WTC11 (cell line): ENCODE data around the gene ZC3H8. TPM values are rescaled to one million over a fixed set of nuclear protein-coding genes. Genes with fewer than 3 reads are reported as not detected.
A peak's percentile ranks its signal among the peaks of the same experiment; 100 is the strongest.

Experiments used
- ATAC-seq: fragments of 200-7000 bp; cut with Tn5 transposase; 2 replicates; pipeline ENCODE4 v1.10.0; 2021; ENCODE audit warnings: mild to moderate bottlenecking, moderate library complexity
- CTCF ChIA-PET: fragments of 300-600 bp; sonication (Branson Sonifier 250); formaldehyde crosslinking; loops from one replicate; lab custom pipeline; 2021; ENCODE audit warnings: antibody characterized with exemption; lab: Charles Lee
- POLR2A ChIA-PET: fragments of 350-600 bp; sonication (Branson Sonifier 250); formaldehyde crosslinking; loops from one replicate; lab custom pipeline; 2021; ENCODE audit warnings: antibody characterized with exemption; lab: Charles Lee
- DNase-seq: peaks from one replicate; pipeline ENCODE4 v3.0.0; 2021; ENCODE audit warnings: low spot score
- H3K27ac Mint-ChIP-seq: 2 replicates; pipeline ENCODE4 v1.8.0; 2021; ENCODE audit warnings: mixed read lengths
- H3K27me3 Mint-ChIP-seq: 2 replicates; pipeline ENCODE4 v1.8.0; 2021; ENCODE audit warnings: low read depth, mild to moderate bottlenecking, moderate library complexity, mixed read lengths
- H3K36me3 Mint-ChIP-seq: 2 replicates; pipeline ENCODE4 v1.8.0; 2021; ENCODE audit warnings: mixed read lengths
- H3K4me1 Mint-ChIP-seq: 2 replicates; pipeline ENCODE4 v1.8.0; 2022; ENCODE audit warnings: mixed read lengths
- H3K4me3 Mint-ChIP-seq: 2 replicates; pipeline ENCODE4 v1.8.0; 2021; ENCODE audit warnings: mild to moderate bottlenecking, moderate library complexity, mixed read lengths
- H3K9me3 Mint-ChIP-seq: 2 replicates; pipeline ENCODE4 v1.8.0; 2021; ENCODE audit warnings: mixed read lengths
- EMX1 ChIP-seq: fragments of 250-450 bp; sonication (Bioruptor Pico); IDR thresholded peaks from 2 replicates; pipeline ENCODE4 v1.8.0; 2021; ENCODE audit warnings: mild to moderate bottlenecking
- FOXP1 ChIP-seq: sonication (generic); formaldehyde crosslinking; IDR thresholded peaks from 2 replicates; pipeline ENCODE4 v1.8.0; 2022; ENCODE audit warnings: missing genetic modification reagents, mild to moderate bottlenecking, moderate library complexity, borderline replicate concordance
- GABPB1 ChIP-seq: sonication (generic); formaldehyde crosslinking; IDR thresholded peaks from 2 replicates; pipeline ENCODE4 v1.8.1; 2023; ENCODE audit warnings: mild to moderate bottlenecking, missing genetic modification reagents
- NFATC4 ChIP-seq: fragments of 250-450 bp; sonication (Bioruptor Pico); IDR thresholded peaks from 2 replicates; pipeline ENCODE4 v1.9.0; 2021; ENCODE audit warnings: mild to moderate bottlenecking
- NFE2L1 ChIP-seq: sonication (generic); formaldehyde crosslinking; IDR thresholded peaks from 2 replicates; pipeline ENCODE4 v1.8.1; 2023; ENCODE audit warnings: missing genetic modification reagents
- NFYB ChIP-seq: sonication (generic); formaldehyde crosslinking; conservative IDR thresholded peaks from 2 replicates; pipeline ENCODE4 v1.8.0; 2022; ENCODE audit warnings: low read depth, missing genetic modification reagents
- NR1H2 ChIP-seq: sonication (generic); formaldehyde crosslinking; IDR thresholded peaks from 2 replicates; pipeline ENCODE4 v1.9.0; 2021; ENCODE audit warnings: mild to moderate bottlenecking, moderate library complexity, missing genetic modification reagents
- RELA ChIP-seq: sonication (generic); formaldehyde crosslinking; IDR thresholded peaks from 2 replicates; pipeline ENCODE4 v1.8.1; 2022; ENCODE audit warnings: missing genetic modification reagents, mild to moderate bottlenecking, borderline replicate concordance
- RORB ChIP-seq: fragments of 250-450 bp; sonication (Bioruptor Pico); IDR thresholded peaks from 2 replicates; pipeline ENCODE4 v1.9.0; 2021; ENCODE audit warnings: mild to moderate bottlenecking
- ZNF219 ChIP-seq: sonication (generic); formaldehyde crosslinking; IDR thresholded peaks from 2 replicates; pipeline ENCODE4 v1.8.0; 2023; ENCODE audit warnings: missing genetic modification reagents, mild to moderate bottlenecking, borderline replicate concordance
- ZNF317 ChIP-seq: sonication (generic); formaldehyde crosslinking; IDR thresholded peaks from 2 replicates; pipeline ENCODE4 v1.8.1; 2023; ENCODE audit warnings: low read depth, mild to moderate bottlenecking, moderate library complexity, missing genetic modification reagents, borderline replicate concordance
- total RNA-seq: library from RNA; stranded (reverse); gene quantifications from 3 replicates; pipeline ENCODE4 v1.2.3, GENCODE V29; 2021
- TF ChIP-seq, protein P1 (sequence below): sonication (generic); formaldehyde crosslinking; IDR thresholded peaks from 2 replicates; pipeline ENCODE4 v1.8.1; 2022; ENCODE audit warnings: mild to moderate bottlenecking, moderate library complexity, missing genetic modification reagents
- TF ChIP-seq, protein P2 (sequence below): sonication (generic); formaldehyde crosslinking; IDR thresholded peaks from 2 replicates; pipeline ENCODE4 v1.8.0; 2023; ENCODE audit warnings: mild to moderate bottlenecking, missing genetic modification reagents
- TF ChIP-seq, protein P3 (sequence below): sonication (generic); formaldehyde crosslinking; IDR thresholded peaks from 2 replicates; pipeline ENCODE4 v1.8.1; 2023; ENCODE audit warnings: mild to moderate bottlenecking, moderate library complexity, missing genetic modification reagents
- TF ChIP-seq, protein P4 (sequence below): sonication (generic); formaldehyde crosslinking; IDR thresholded peaks from 2 replicates; pipeline ENCODE4 v1.8.1; 2023; ENCODE audit warnings: mild to moderate bottlenecking, missing genetic modification reagents
- TF ChIP-seq, protein P5 (sequence below): fragments of 200-600 bp; IDR thresholded peaks from 2 replicates; pipeline ENCODE4 v1.8.0; 2022; ENCODE audit warnings: antibody characterized with exemption
- TF ChIP-seq, protein P6 (sequence below): sonication (generic); formaldehyde crosslinking; IDR thresholded peaks from 2 replicates; pipeline ENCODE4 v1.8.0; 2022; ENCODE audit warnings: mild to moderate bottlenecking, missing genetic modification reagents
- TF ChIP-seq, protein P7 (sequence below): fragments of 250-450 bp; sonication (Bioruptor Pico); IDR thresholded peaks from 2 replicates; pipeline ENCODE4 v1.9.0; 2021; ENCODE audit warnings: mild to moderate bottlenecking

Gene ZC3H8
- total RNA-seq, 1 experiment from 2014 or later: 5.7 TPM

DNA sequence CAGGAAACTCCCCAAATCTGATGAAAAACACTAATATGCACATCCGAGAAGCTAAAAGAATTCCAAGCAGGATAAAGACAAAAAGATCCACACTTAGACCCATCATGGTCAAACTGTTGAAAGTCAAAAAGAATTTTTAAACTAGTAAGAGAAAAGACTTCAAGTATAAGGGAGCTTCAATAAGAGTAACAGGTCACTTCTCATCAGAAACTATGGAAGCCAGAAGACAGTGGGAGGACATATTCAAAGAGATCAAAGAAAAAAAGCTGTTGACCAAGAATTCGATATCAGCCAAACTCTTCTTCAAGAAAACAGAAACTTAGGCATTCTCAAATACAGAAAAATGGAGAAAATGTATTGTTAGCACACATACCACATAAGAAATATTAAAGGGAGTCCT is 50.4 kb downstream of the ZC3H8 start:
- H3K4me1 Mint-ChIP-seq: no peaks in the 10 kb centered on the region
- ATAC-seq: no peak
- TF ChIP-seq EMX1 (no peak), ZNF317 (CRISPR knock-in tag) (peak; percentile 98)
- CTCF ChIA-PET: no interaction called here
- POLR2A ChIA-PET: interaction anchor here (0.6 kb wide), 1 partner anchor 84 kb away, joined by 3 read pairs; no protein-coding TSS in a partner anchor
- peaks cover 18% of the 10 kb centered on the region for H3K36me3 Mint-ChIP-seq
- H3K9me3 Mint-ChIP-seq: peaks cover 58% of the 10 kb centered on the region
- DNase-seq: no peak
- H3K27me3 Mint-ChIP-seq: no peaks in the 10 kb centered on the region
- H3K4me3 Mint-ChIP-seq: no peak overlapping the region
- no peak overlapping the region for H3K27ac Mint-ChIP-seq

DNA sequence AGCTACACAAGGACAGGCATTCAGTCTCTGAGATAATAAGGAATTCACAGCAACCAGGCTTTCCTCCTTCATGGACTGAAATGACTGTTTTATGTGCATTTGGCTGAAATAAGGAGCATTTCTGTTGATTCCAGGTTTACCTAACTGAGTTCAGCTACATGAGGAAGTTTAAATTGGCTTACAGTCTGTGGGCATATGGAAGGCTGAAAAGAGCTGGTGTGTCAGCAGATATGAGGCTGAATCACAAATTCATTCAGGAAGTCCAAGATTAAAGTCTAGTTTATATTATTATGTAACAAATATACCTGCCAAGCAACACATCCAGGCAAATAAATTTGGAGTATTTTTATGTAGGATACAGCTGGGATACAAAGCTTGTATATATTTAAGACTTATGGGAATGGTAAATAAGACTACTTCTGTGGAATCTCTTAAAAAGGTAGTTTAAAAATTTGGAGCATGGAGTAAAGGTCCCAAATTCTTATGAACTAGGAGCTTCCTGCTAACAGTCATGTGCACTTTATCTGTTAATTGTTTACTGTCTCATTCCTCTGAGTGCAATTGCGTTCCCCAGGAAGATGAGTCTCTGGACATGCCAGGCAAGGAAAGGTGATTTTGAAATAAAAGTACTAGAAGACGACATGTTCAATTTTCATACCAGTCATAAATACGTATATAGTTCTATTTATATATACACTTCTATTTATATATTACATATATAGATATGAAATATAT is 53.0 kb downstream of the ZC3H8 start:
- no peak overlapping the region for H3K4me3 Mint-ChIP-seq
- peaks cover 18% of the 10 kb centered on the region for H3K36me3 Mint-ChIP-seq
- H3K27me3 Mint-ChIP-seq: no peaks in the 10 kb centered on the region
- CTCF ChIA-PET: no interaction called here
- H3K4me1 Mint-ChIP-seq: no peaks in the 10 kb centered on the region
- peaks cover 46% of the 10 kb centered on the region for H3K9me3 Mint-ChIP-seq
- DNase-seq (no peak), ATAC-seq (no peak)
- POLR2A ChIA-PET: no interaction called here
- no peak overlapping the region for H3K27ac Mint-ChIP-seq
- TF ChIP-seq NFATC4 (CRISPR knock-in tag): no peak
- TF ChIP-seq, protein P1, sequence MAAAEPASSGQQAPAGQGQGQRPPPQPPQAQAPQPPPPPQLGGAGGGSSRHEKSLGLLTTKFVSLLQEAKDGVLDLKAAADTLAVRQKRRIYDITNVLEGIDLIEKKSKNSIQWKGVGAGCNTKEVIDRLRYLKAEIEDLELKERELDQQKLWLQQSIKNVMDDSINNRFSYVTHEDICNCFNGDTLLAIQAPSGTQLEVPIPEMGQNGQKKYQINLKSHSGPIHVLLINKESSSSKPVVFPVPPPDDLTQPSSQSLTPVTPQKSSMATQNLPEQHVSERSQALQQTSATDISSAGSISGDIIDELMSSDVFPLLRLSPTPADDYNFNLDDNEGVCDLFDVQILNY: no peak
- TF ChIP-seq, protein P2, sequence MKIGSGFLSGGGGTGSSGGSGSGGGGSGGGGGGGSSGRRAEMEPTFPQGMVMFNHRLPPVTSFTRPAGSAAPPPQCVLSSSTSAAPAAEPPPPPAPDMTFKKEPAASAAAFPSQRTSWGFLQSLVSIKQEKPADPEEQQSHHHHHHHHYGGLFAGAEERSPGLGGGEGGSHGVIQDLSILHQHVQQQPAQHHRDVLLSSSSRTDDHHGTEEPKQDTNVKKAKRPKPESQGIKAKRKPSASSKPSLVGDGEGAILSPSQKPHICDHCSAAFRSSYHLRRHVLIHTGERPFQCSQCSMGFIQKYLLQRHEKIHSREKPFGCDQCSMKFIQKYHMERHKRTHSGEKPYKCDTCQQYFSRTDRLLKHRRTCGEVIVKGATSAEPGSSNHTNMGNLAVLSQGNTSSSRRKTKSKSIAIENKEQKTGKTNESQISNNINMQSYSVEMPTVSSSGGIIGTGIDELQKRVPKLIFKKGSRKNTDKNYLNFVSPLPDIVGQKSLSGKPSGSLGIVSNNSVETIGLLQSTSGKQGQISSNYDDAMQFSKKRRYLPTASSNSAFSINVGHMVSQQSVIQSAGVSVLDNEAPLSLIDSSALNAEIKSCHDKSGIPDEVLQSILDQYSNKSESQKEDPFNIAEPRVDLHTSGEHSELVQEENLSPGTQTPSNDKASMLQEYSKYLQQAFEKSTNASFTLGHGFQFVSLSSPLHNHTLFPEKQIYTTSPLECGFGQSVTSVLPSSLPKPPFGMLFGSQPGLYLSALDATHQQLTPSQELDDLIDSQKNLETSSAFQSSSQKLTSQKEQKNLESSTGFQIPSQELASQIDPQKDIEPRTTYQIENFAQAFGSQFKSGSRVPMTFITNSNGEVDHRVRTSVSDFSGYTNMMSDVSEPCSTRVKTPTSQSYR: no peak
- TF ChIP-seq NFYB (CRISPR knock-in tag): no peak
- TF ChIP-seq, protein P3, sequence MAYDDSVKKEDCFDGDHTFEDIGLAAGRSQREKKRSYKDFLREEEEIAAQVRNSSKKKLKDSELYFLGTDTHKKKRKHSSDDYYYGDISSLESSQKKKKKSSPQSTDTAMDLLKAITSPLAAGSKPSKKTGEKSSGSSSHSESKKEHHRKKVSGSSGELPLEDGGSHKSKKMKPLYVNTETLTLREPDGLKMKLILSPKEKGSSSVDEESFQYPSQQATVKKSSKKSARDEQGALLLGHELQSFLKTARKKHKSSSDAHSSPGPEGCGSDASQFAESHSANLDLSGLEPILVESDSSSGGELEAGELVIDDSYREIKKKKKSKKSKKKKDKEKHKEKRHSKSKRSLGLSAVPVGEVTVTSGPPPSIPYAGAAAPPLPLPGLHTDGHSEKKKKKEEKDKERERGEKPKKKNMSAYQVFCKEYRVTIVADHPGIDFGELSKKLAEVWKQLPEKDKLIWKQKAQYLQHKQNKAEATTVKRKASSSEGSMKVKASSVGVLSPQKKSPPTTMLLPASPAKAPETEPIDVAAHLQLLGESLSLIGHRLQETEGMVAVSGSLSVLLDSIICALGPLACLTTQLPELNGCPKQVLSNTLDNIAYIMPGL (CRISPR knock-in tag): no peak
- TF ChIP-seq RORB: no peak
- TF ChIP-seq ZNF219: no peak
- no peak for TF ChIP-seq NFE2L1
- TF ChIP-seq, protein P4, sequence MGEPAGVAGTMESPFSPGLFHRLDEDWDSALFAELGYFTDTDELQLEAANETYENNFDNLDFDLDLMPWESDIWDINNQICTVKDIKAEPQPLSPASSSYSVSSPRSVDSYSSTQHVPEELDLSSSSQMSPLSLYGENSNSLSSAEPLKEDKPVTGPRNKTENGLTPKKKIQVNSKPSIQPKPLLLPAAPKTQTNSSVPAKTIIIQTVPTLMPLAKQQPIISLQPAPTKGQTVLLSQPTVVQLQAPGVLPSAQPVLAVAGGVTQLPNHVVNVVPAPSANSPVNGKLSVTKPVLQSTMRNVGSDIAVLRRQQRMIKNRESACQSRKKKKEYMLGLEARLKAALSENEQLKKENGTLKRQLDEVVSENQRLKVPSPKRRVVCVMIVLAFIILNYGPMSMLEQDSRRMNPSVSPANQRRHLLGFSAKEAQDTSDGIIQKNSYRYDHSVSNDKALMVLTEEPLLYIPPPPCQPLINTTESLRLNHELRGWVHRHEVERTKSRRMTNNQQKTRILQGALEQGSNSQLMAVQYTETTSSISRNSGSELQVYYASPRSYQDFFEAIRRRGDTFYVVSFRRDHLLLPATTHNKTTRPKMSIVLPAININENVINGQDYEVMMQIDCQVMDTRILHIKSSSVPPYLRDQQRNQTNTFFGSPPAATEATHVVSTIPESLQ (CRISPR knock-in tag): no peak
- no peak for TF ChIP-seq NR1H2
- TF ChIP-seq, protein P5, sequence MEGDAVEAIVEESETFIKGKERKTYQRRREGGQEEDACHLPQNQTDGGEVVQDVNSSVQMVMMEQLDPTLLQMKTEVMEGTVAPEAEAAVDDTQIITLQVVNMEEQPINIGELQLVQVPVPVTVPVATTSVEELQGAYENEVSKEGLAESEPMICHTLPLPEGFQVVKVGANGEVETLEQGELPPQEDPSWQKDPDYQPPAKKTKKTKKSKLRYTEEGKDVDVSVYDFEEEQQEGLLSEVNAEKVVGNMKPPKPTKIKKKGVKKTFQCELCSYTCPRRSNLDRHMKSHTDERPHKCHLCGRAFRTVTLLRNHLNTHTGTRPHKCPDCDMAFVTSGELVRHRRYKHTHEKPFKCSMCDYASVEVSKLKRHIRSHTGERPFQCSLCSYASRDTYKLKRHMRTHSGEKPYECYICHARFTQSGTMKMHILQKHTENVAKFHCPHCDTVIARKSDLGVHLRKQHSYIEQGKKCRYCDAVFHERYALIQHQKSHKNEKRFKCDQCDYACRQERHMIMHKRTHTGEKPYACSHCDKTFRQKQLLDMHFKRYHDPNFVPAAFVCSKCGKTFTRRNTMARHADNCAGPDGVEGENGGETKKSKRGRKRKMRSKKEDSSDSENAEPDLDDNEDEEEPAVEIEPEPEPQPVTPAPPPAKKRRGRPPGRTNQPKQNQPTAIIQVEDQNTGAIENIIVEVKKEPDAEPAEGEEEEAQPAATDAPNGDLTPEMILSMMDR: no peak
- no peak for TF ChIP-seq RELA (CRISPR knock-in tag)
- no peak for TF ChIP-seq GABPB1 (CRISPR knock-in tag)
- TF ChIP-seq FOXP1: no peak
- TF ChIP-seq, protein P6, sequence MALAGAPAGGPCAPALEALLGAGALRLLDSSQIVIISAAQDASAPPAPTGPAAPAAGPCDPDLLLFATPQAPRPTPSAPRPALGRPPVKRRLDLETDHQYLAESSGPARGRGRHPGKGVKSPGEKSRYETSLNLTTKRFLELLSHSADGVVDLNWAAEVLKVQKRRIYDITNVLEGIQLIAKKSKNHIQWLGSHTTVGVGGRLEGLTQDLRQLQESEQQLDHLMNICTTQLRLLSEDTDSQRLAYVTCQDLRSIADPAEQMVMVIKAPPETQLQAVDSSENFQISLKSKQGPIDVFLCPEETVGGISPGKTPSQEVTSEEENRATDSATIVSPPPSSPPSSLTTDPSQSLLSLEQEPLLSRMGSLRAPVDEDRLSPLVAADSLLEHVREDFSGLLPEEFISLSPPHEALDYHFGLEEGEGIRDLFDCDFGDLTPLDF (CRISPR knock-in tag): no peak
- TF ChIP-seq, protein P7, sequence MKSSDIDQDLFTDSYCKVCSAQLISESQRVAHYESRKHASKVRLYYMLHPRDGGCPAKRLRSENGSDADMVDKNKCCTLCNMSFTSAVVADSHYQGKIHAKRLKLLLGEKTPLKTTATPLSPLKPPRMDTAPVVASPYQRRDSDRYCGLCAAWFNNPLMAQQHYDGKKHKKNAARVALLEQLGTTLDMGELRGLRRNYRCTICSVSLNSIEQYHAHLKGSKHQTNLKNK (CRISPR knock-in tag): no peak
